T-helper 9 cell (primary cell): ENCODE data around the gene CCDC6.
"Not testable (repeated sequence)": the region's sequence is repeated elsewhere in the genome, so short reads cannot be mapped to it uniquely, and the experiment has no call there.

Experiments used
- DNase-seq: peaks from one replicate; pipeline ENCODE4 v3.0.0-alpha.2; 2020

CCDC6 gene

GRCh38 chr10:59752278-59752940 lies 153.9 kb downstream of the CCDC6 start:
- no peak for DNase-seq

DNA sequence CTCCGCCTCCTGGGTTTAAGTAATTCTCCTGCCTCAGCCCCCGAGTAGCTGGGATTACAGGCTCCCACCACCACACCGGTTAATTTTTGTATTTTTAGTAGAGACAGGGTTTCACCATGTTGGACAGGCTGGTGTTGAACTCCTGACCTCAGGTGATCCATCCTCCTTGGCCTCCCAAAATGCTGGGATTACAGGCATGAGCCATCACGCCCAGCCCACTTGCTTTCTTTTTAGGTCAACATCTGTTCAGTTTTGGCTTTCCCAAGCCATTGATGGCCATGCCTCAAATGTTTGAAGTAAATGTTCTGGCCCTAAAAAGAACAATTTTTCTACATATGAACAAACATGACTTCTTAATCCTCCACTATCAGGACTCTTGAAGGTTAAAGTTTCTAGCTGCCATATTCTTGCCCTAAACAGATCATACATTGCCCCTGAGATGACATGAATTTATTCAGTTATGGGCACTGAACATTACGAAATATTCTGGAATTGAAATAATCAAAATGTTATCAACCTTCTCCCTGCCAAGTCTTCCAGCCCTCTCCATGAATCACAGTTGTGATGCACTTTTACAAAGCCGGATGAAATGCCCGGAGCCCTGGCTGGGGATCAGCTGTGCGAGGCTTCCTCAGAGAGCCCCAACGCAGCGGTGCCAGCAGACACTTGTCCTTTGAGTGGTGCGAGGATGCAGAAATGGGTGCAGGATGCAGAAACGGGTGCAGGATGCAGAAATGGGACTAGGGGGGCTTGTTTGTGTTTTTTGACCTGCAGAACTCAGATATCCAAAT lies 156.0 kb downstream of the CCDC6 start:
- no peak for DNase-seq

- no peak for DNase-seq
Measured at GRCh38 chr10:59748834-59749233, 157.5 kb downstream of the CCDC6 start.

- no peak for DNase-seq
Measured at GRCh38 chr10:59745163-59745650, 161.1 kb downstream of the CCDC6 start.

GRCh38 chr10:59744762-59745161 lies 161.6 kb downstream of the CCDC6 start:
- DNase-seq, result not testable (repeated sequence)

- not testable (repeated sequence) for DNase-seq
Measured at GRCh38 chr10:59744156-59744555, 162.2 kb downstream of the CCDC6 start.

DNA sequence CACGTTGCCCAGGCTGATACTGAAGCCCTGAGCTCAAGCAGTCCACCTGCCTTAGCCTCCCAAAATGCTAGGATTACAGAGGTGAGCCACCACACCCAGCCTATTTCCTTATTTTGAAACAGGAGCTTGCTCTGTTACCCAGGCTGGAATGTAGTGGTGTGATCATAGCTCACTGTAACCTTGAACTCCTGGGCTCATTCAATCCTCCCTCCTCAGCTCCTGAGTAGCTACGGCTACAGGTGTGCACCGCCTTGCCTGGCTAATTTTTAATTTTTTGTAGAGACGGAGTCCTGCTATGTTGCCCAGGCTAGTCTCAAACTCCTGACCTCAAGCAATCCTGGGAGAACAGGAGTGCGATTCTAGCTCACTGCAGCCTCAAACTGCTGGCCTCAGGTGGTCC lies 164.8 kb downstream of the CCDC6 start:
- no peak for DNase-seq

- no peak for DNase-seq
Measured at GRCh38 chr10:59741048-59741447, 165.3 kb downstream of the CCDC6 start.
